Measurements from ENCODE around the gene ITGAD. TPM values are rescaled to one million over a fixed set of nuclear protein-coding genes. Genes with fewer than 3 reads are reported as not detected.

Gene ITGAD
- total and polyA plus RNA-seq, 2 of the 4 experiments (the other 2 are of a cell fraction) = not detected

DNA sequence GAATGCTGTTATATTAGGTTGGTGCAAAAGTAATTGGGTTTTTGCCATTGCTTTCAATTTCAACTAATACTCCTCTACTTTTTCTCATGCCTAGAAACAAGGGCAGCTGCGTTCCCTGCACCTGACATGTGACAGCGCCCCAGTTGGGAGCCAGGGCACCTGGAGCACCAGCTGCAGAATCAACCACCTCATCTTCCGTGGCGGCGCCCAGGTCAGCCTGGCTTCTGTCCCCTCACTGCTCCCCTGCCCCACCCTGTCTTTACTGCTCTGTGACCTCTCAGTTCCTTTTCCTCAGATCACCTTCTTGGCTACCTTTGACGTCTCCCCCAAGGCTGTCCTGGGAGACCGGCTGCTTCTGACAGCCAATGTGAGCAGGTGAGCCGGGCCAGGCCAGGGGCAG, 16.4 kb upstream of the ITGAD start:
- Histone ChIP-seq H3K14ac (replicated peaks; ENCODE audit: low read depth, low read length) (no peak overlapping the region), H2AK5ac (ENCODE audit: low read depth, low read length) (no peak overlapping the region), H4K5ac (ENCODE audit: low read depth, low read length) (no peak overlapping the region), H3K9me3 (ENCODE audit: control insufficient read depth, insufficient read depth, low read length) (no peaks in the 10 kb centered on the region), H3K56ac (ENCODE audit: extremely low read depth, insufficient read depth, low read length) (no peak overlapping the region), H3K79me1 (ENCODE audit: low read depth in 1 of 2, low read length in 2 of 2) (no peaks in the 10 kb centered on the region), H2BK5ac (ENCODE audit: low read depth, low read length, poor library complexity, severe bottlenecking) (no peak overlapping the region), H4K8ac (ENCODE audit: low read depth in 2 of 2, low read length in 2 of 2) (no peak overlapping the region), H2BK120ac (ENCODE audit: low read depth, low read length) (no peak overlapping the region), H3K9me1 (ENCODE audit: insufficient read depth, low read length) (no peaks in the 10 kb centered on the region), H3K4ac (ENCODE audit: low read depth, low read length) (no peak overlapping the region), H3K18ac (ENCODE audit: low read depth, low read length) (no peak overlapping the region), H2BK20ac (ENCODE audit: low read depth, low read length) (no peak overlapping the region), H3K4me3 (ENCODE audit: insufficient read depth, low read depth, low read length) (no peak overlapping the region), H4K91ac (ENCODE audit: insufficient read depth, low read depth, low read length) (no peak overlapping the region), H3K4me2 (ENCODE audit: low read depth, low read length) (no peak overlapping the region), H3K36me3 (ENCODE audit: control insufficient read depth, insufficient read depth, low read length) (no peaks in the 10 kb centered on the region), H3K4me1 (ENCODE audit: control insufficient read depth, insufficient read depth, low read length) (no peaks in the 10 kb centered on the region), H3K9ac (ENCODE audit: low read depth, low read length) (no peak overlapping the region), H2AFZ (replicated peaks; ENCODE audit: low read length, poor library complexity) (no peak overlapping the region), H3K27ac (ENCODE audit: insufficient read depth, low read length) (no peak overlapping the region), H2AK9ac (replicated peaks; ENCODE audit: low read depth, low read length, poor library complexity) (no peak overlapping the region), H3K27me3 (ENCODE audit: control insufficient read depth, insufficient read depth, low read length) (peaks cover 12% of the 10 kb centered on the region), H2BK15ac (ENCODE audit: low read depth, low read length) (no peak overlapping the region), H3K23ac (ENCODE audit: low read depth, low read length) (no peak overlapping the region), H4K20me1 (ENCODE audit: insufficient read depth, low read length) (no peaks in the 10 kb centered on the region)
- WGBS, 2 experiments (ENCODE audit: extremely low coverage in 2 of 2, insufficient read length in 1 of 2) = 69% methylated on average over 8 of the region's 8 CpGs; no CpG with 5 or more reads in 1 of the 2 experiments
- TF ChIP-seq RFX5 (IDR thresholded peaks at IDR 0.05; ENCODE audit: low read depth, low read length) (no peak), CEBPB (IDR thresholded peaks at IDR 0.05; ENCODE audit: low read depth, low read length) (no peak), MXI1 (IDR thresholded peaks at IDR 0.05; ENCODE audit: borderline replicate concordance, low read depth, low read length) (no peak), FOS (IDR thresholded peaks at IDR 0.05; ENCODE audit: low read depth, low read length) (no peak), NFE2L2 (IDR thresholded peaks at IDR 0.05; ENCODE audit: low read depth, low read length) (no peak), RCOR1 (IDR thresholded peaks at IDR 0.05; ENCODE audit: insufficient replicate concordance, low read length) (no peak), MAFK (IDR thresholded peaks at IDR 0.05; ENCODE audit: low read depth, low read length) (no peak)
- TF ChIP-seq, protein P1, sequence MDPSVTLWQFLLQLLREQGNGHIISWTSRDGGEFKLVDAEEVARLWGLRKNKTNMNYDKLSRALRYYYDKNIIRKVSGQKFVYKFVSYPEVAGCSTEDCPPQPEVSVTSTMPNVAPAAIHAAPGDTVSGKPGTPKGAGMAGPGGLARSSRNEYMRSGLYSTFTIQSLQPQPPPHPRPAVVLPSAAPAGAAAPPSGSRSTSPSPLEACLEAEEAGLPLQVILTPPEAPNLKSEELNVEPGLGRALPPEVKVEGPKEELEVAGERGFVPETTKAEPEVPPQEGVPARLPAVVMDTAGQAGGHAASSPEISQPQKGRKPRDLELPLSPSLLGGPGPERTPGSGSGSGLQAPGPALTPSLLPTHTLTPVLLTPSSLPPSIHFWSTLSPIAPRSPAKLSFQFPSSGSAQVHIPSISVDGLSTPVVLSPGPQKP (IDR thresholded peaks at IDR 0.05; ENCODE audit: borderline replicate concordance, low read depth, low read length) = no peak
- ChIA-PET POLR2A (ENCODE audit: unreplicated experiment) (no interaction called here), CTCF (no interaction called here)
- in situ Hi-C loops (cut with MboI; ENCODE audit: low sequenced_read_pairs) = no loop called here
- ATAC-seq (ENCODE audit: low read depth) (no peak), DNase-seq (no peak)
- dilution Hi-C loops (cut with HindIII; ENCODE audit: low sequenced_read_pairs, unreplicated experiment) = no loop called here
- intact Hi-C loops (cut with micrococcal nuclease) = no loop called here
- BruUV-seq (replicated peaks) = no TSS peak
